Medulla oblongata (tissue), 1 donor: ENCODE results near the gene GLP2R.
"Not testable (repeated sequence)": the region's sequence is repeated elsewhere in the genome, so short reads cannot be mapped to it uniquely, and the experiment has no call there.

Experiments used
- DNase-seq: peaks from one replicate; pipeline ENCODE4 v3.0.0-alpha.2; 2015; ENCODE audit errors: extremely low spot score

Gene GLP2R

DNA sequence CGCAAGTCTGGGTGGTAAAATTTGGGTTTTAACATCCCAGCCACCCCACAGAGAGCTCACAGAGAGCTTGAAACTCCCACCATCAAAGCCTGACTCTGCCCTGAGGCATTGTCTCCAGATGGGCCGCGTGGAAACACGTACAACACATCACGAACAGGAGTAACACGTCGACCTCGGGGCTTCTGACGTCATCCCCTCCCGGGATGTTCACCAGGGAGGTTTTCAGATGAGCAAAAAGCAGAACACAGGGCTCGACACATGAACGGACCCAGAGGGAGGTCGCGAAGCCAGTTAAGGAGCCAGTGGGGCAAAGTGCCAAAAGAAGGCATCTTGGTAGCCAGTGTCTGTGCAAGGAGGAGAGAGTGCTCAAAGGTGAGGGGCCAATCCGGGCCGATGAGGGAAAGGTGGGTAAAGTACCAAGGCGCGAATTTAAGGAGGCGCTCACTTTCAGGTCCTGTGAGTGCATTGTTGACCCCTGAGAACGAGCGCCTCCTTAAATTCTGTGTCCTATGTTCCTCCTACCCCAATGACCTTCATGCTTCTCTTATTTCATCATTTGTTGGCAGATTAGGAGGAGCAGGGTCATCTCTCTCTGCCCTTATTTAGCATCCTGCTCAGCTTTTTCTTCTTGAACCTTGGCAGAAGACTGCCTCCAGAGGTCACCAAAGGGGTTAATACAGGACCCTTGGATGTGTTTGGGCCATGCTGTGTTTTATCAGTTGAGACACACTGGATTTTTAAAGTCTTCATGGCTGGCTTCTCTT, 73.7 kb downstream of the GLP2R start:
- no peak for DNase-seq

DNA sequence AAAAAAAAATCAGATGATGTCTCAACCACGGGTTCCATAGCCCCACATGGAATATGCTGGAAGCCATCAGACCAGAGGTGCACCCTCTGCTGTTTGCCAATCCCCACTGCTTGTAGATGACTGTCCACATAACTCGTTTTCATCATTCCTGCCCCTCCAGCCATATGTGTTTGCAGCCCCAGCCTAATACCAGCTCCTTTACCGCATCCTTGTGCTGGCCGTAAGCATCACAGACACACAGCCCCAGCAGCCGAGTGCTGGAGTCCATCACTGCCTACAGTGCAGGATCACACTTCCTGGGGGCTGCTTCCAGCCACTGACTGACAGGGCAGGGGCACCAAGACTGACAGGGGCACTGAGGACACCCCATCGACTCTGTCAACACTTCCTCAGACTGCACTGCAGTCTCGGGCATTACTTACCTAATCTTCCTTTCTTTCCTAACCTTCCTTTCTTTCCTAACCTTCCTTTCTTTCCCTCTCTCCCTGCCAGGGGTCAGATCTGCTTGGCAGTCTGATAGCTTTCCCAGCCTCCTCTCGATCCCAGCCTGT, 74.4 kb downstream of the GLP2R start:
- no peak for DNase-seq

DNA sequence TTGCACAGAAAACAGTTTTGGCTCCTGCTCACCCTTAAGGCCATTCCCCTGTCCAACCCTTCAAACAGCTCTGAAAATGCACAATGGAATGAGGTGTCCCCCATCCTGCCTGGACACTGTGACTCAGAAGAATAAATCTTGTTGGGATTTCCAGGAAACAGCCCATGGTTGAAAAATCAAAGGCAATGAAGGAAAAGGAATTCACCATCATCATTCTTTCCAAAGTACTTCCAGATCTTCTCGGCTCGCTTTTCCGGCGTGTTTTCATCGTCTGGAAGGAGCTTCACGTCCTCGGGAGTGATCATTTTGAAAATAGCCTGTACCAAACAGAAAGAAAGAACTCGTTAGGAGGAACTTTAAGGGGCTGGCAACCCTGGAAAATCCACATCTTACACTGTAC, 75.1 kb downstream of the GLP2R start:
- DNase-seq = no peak

DNA sequence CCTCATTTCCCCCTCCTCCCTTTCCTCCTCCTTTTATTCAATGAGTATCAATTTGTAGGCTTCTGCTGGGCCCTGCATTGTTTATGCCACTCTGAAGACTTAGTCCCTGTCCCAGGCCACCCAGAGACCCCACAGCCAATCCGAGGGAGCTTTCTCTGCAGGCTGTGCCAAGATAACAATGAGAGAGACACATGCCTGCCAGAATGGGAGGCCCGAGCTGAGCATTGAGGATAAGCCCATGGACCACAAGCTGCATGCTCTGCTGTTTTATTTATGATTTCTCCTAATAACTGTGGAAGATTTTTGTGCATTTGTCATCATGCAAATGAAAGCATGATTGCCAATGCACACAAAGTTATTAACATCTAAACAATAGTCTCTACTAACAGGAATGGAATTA, 76.4 kb downstream of the GLP2R start:
- DNase-seq = no peak

DNA sequence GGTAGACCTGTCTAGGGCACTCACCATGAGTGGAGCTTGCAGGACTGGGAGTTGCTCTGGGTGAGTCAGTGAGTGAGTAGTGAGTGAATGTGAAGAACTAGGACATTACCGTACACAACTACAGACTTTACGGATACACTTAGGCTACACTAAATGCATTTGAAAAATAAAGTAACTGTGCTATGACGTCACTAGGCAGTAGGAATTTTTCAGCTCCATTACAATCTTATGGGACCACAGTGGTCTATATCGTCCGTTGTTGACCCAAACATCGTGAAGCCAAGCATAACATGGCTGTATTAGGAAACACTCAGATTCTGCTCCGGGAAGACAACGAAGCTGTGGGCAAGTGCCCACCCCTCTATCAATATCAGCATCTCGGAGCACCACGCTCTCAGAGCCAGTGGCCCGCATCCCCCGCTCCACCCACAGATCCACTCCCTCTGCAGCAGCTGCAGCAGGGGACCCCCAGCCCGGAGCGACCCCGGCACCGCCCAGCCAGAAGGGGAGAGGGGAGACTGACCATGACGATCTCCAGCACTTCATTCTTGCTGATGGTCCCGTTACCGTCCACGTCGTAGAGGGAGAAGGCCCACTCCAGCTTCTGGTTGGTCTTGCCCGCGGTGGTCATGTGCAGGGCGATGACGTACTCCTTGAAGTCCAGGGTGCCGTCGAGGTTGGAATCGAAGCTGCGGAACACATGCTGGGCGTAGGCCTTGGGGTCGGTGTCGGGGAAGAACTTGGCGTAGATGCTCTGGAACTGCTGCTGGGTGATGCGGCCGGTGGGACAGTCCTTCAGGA, 78.8 kb downstream of the GLP2R start:
- DNase-seq = no peak

DNA sequence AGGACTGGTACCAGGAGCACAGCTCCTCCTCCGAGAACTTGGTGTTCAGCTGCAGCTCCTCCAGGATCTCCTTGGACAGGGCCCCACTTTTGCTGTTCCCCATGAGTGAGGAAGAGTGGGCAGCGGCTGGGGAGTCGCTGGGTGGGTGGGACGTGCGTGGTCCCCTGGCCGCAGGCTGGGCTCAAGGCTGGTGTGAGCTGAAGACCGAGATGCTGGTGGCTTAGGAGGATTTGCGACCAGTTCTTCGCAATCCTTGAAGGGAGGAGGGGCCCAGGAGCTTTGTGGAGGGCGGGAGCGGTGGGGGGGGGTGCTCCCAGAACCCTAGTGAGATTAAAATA, 79.3 kb downstream of the GLP2R start, which contains the start of gene RCVRN:
Gene RCVRN, minus strand, starts transcription at position 194 of the 338 bp plus-strand sequence. Its CDS starts 91 bp downstream, at position 103.
- DNase-seq = no peak

DNA sequence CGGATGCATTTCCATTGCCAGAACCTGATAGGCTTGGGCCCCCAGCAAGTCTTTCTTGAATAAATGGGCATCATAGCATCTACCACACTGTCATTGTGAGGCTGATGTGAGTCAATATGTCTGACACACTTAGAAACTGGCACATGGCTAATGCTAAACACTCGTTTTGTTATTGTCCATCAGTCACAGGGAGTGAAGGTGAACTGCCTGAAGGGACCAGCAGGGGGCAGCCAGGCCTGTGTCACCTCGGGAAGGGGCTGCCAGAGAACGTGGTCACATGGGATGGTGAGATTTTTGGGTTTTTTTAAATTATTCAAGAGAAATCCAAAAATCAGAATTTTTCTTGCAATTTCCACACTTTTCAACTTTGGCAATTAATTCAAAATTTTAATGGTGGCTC, 80.2 kb downstream of the GLP2R start:
- DNase-seq = peak; percentile 39

DNA sequence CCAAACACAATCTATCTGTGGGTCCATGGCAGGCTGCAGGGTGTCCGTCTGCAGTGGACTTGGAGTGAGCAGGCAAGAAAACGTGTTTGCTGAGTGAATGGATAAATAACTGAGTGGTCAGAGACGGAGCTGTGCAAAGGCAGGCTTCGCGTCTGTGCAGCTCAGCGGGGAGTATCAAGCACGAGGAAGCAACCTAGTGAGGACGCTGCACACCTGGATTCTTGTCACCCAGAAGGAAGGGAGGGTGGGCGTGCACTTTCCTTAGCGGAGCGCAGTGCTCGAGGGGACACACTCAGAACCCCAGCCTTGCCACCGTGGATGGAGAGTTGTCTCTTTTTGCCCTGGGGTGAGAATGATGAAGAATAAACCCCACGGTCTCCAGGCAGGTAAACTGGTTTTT, 80.9 kb downstream of the GLP2R start:
- no peak for DNase-seq

DNA sequence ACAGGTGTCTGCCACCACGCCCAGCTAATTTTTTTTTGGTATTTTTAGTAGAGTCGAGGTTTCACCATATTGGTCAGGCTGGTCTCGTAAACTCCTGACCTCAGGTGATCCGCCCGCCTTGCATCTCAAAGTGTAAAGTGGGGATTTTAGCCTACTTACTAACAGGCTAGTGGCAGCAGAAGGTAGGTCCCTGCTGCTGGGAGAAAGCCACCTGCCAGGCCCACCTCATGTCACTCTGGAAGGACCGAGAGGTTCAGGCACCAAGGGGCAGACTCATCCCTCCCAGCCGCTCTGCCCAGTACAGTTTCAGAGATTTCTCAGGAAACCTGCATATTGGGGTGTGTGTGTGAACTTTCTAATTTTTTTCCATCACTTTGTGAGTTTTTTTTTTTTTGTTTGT, 81.4 kb downstream of the GLP2R start:
- no peak for DNase-seq

DNA sequence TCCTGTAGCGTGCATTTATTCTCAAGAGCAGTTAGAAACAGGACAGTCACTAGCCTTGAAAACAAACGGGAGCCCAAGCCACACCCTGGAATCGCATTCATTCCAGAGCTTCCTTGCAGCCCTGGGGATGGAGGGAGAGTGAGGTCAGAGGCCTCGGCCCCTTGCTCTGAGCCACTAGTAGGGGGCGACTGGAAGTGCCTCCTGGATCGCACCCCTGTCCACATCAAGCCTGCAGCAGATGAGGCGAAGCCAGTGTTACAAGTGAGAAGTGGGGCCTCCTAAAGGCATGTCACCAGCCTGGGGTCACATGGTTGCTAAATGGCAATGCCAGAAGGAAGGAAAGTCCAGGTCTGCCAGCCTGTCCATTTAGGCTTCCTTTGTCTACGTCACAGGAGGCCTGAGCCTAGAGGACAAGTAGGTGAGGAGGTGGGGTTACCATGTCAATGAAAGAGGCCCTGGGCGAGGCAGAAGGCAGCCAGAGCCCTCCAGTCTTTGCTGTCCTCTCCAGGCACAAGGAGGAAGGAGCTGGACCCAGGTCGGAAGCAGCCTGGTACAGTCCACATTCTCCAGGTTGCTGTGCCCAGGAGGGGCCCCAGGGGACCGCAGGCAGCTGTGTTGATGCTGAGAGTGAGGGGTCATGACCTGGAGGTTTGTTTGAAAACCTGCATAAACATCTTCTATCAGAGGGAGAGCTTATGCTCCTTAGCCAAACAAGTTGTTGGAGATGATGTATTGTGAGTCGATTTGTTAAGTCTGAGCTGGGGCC, 82.3 kb downstream of the GLP2R start:
- DNase-seq = no peak

DNA sequence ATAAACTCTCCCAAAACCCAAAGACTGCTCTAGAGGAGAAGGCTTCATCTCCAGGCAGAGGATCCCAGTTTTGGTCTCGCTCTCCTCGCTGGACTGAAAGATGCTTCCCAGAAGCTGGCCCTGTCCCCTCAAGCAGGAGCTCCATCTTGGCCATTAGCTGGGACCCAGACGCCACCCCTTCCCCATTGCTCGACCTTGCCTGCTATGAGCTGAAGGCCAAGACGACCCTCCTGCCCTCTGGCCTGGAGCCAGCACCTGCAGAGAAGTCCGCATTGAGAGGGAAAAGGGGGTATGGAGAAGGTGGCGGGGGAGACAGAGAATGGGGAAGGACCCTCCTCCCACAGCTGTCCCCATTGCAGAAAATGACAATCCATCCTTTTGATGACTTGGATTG, 82.9 kb downstream of the GLP2R start:
- DNase-seq = no peak

DNA sequence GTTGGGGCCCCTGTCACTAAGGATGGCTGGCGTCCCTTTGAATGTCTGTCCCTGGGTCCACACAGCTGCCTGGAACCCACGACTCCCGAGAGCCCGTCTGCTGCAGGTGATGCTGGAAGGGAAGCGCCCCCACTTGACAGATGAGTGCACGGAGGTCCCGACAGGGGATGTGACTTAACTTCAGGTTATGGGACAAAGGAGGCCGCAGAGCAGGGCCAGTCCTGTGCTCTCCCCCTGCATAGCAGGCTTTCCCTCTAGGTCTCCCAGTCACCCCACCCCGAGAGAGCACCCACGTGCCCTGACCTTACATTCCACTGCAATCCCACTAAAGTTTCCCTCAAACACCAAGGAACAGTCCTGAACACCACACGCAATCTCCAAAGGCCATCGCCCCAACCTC, 85.4 kb downstream of the GLP2R start:
- DNase-seq = no peak

DNA sequence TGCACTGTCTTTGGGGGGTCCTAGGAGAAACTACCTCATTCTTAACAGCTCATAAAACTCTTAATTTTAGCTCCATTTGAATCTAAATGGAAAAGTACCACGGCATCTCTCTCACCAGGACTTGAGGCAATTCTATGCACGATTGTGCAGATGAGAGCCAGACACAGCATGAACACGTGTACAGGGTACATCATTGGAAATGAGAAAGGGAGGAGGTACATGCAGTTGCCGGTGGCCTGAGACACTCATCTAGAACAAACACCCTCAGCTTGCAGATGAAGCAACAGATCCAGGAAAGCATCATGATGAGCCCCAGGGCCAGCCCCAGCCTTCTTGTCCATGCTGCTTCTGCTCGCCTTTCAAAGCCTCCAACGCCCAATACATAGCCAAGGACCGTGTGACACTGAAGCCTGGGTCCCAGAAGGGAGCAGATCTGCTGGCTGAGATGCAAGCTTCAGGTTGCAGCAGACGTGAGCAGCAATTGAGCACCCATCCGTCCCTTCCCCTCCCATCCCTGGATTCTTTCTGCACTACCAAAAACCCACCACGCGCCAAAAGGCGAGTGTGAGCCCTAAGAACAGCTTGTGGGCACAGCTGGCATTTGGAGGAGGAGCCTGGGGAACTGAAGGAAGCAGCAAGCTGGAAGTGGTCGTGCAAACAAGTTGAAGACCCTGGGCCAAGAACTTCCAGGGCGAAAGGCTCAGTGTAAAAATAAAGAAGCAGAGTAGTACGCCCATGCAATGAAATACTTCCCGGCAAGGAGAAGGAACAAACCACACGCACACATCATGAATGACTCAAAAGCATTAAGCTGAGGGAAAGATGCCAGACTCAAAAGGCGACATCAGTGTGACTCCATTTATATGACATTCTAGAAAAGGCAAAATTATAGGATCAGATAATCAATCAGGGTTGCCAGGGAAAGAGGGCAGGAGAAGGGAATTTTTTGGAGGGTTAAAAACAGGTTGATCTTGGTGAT, 86.7 kb downstream of the GLP2R start:
- DNase-seq = no peak

DNA sequence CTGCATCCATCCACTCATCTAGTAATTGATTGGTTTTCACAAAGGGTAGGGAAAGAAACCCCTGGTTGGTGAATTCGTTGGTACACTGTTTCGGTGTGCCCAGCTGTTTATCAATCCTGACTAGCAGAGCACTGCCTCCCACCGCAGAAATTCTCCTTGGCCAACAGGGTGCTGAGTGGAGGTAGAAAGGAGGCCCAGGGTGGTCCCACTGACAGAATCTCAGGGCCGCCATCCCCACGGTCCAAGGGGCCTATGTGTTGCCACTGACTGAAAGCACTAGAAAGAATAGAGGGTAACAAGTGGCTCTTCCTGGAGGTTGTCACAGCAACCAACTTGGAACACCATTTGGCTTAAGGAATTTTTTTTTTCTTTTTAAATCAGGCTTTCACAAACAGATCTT, 87.8 kb downstream of the GLP2R start:
- DNase-seq = no peak

DNA sequence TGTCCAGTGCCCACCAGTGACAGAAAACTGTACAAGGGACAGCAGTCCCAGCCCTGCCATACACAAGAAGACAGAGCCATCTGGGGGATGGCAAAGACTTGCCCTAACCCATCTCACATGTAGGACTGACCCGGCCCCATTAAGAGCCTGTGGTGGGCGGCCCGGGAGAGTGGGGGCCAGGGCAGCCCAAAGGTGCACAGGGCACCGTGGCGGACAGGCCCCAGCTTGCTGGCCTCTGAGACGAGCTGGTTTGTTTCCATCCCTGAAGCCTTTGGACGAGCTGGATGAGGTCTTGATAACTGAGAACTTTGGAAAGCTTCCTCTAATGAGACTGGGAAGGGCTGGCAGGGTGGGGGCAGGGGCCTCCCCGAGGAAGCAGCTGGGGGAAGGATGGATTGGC, 90.4 kb downstream of the GLP2R start:
- DNase-seq = no peak

DNA sequence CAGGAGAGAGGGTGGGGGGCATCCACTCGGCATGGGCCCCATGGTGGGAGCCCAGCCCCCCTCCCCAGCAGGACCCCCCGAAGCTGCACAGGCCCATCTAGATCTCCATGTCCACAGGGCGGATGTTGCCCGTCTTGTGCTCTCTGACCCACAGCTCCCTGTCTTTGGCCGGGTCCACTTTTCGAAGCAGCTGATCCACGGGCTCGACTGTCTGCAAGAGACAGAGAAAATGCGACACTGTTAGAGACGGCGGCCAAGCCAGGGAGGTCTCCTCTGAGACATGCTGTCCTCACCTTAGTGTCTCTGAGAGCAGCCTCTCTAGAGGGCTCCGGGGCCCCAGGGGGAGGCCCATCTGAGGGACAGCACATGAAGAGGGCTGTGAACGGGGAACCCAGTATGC, 91.4 kb downstream of the GLP2R start:
- no peak for DNase-seq

DNA sequence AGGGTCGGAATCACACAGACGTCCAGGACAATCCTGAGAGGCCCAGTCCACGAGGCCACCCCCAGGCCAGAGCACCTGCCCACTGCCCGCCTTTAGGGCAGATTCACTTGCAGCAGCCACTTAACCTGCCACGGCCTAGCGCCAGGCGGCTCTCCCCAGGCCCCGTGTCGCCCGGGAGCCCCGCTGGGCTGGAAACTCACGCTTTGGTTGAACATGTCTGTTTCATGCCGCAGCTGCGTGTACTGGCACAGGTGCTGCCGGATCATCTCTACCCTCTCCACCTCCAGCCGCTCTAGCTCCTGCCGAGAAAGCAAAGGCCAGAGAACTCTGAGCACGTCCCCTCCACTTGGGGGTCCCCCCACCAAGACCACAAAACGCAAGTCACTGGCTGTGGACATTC, 92.1 kb downstream of the GLP2R start:
- no peak for DNase-seq

DNA sequence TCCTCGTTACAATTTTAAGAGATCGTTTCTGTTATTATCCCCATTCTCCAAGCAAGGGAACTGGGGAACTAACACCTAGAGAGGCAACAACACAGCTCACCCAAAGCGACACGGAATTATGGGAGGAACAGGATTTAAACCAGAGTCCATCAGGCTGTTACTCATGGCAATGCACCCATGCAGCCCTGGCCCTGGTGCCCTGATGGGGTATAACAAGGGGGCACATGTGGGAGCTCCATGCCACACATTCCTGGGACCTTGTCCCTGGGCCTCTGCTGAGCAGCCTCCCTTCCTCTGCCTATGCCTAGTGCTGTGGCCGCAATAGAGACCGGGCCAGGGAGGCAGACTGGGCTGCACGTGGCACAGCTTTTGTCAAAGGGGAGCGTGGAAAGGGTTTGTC, 92.6 kb downstream of the GLP2R start:
- no peak for DNase-seq

DNA sequence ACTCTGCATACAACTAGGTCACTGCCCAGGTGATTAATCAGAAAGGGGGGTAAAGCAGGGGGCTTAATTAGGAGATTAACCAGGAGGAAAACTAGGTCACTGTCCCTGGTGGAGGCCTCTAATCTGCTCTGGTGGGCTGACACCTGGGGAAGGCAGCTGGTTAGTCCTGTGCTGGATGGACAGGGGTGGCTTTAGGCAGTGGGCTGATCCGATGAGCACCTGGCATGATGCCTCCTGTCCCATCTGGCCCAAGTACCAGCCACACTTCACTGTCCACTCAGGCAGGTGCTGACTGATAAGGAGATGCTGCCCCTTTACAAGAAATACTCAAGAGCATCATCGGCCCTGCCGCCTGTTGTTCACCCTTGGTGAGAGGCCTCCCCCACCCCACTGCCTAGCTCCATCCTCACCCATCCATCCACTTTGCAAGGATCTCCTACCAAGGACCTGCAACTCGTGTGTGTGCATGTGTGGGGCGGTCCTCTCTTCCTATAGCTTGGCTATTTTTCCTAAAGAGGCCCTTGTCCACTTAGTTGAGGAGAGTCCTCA, 93.2 kb downstream of the GLP2R start:
- DNase-seq = no peak

DNA sequence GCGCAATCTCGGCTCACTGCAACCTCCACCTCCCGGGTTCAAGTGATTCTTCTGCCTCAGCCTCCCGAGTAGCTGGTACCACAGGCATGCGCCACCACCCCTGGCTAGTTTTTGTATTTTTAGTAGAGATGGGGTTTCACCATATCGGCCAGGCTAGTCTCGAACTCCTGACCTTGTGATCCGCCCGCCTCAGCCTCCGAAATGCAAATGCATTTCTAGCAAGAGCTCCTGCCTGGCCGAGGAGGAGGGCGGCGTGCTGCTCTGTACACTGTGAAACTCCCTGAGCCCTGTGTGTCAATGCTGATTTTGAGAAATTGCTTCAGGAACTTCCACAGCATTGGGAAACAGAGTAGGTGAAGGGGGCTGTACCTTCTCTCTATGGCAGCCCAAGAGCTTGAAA, 95.5 kb downstream of the GLP2R start:
- not testable (repeated sequence) for DNase-seq
